Neural progenitor cell (in vitro differentiated cells): ENCODE data around the gene ITSN1. TPM values are rescaled to one million over a fixed set of nuclear protein-coding genes. Genes with fewer than 3 reads are reported as not detected.
A peak's percentile ranks its signal among the peaks of the same experiment; 100 is the strongest.

ENCODE experiments used
- DNase-seq: peaks from one replicate; pipeline ENCODE4 v3.0.0-alpha.2; 2016; ENCODE audit warnings: low spot score
- H2AFZ ChIP-seq: fragments of 200-600 bp; sonication (generic); replicated peaks from 2 replicates; pipeline ENCODE4 v1.6.1; 2016; ENCODE audit warnings: antibody characterized with exemption
- H3F3A ChIP-seq: fragments of 200-600 bp; sonication (generic); 2 replicates; pipeline ENCODE4 v1.6.1; 2016; ENCODE audit warnings: antibody characterized with exemption, low read depth
- H3K27ac ChIP-seq: fragments of 200-600 bp; sonication (generic); 2 replicates; pipeline ENCODE4 v1.5.1; 2016; ENCODE audit warnings: mild to moderate bottlenecking
- H3K27me3 ChIP-seq: fragments of 200-600 bp; sonication (generic); 2 replicates; pipeline ENCODE4 v1.6.1; 2016; ENCODE audit warnings: mild to moderate bottlenecking, moderate library complexity
- H3K36me3 ChIP-seq: fragments of 200-600 bp; sonication (generic); 2 replicates; pipeline ENCODE4 v1.5.1; 2016
- H3K4me1 ChIP-seq: fragments of 200-600 bp; sonication (generic); 2 replicates; pipeline ENCODE4 v1.6.1; 2016; ENCODE audit warnings: mixed run types
- H3K4me2 ChIP-seq: fragments of 200-600 bp; sonication (generic); 2 replicates; pipeline ENCODE4 v1.6.1; 2016
- H3K4me3 ChIP-seq: fragments of 200-600 bp; sonication (generic); 2 replicates; pipeline ENCODE4 v1.5.1; 2016
- H3K79me2 ChIP-seq: fragments of 200-600 bp; sonication (generic); 2 replicates; pipeline ENCODE4 v1.6.1; 2016; ENCODE audit warnings: low read depth
- H3K9ac ChIP-seq: fragments of 200-600 bp; sonication (generic); 2 replicates; pipeline ENCODE4 v1.6.1; 2016
- H3K9me3 ChIP-seq: fragments of 200-600 bp; sonication (generic); 2 replicates; pipeline ENCODE4 v1.5.1; 2016; ENCODE audit warnings: low read depth
- H4K20me1 ChIP-seq: fragments of 200-600 bp; sonication (generic); 2 replicates; pipeline ENCODE4 v1.6.1; 2016; ENCODE audit warnings: low read depth
- H3K27ac Mint-ChIP-seq: 3 replicates; pipeline ENCODE4 v1.8.0; 2021; ENCODE audit warnings: mixed read lengths
- H3K27me3 Mint-ChIP-seq: 2 replicates; pipeline ENCODE4 v1.8.0; 2022; ENCODE audit warnings: low read depth, mild to moderate bottlenecking, inconsistent platforms, moderate library complexity, mixed read lengths; ENCODE audit not compliant: insufficient read depth
- H3K36me3 Mint-ChIP-seq: 3 replicates; pipeline ENCODE4 v1.8.0; 2021; ENCODE audit warnings: mixed read lengths
- H3K4me1 Mint-ChIP-seq: 3 replicates; pipeline ENCODE4 v1.8.0; 2021; ENCODE audit warnings: mixed read lengths
- H3K4me3 Mint-ChIP-seq: 3 replicates; pipeline ENCODE4 v1.8.0; 2021; ENCODE audit warnings: mild to moderate bottlenecking, moderate library complexity, mixed read lengths
- H3K9me3 Mint-ChIP-seq: 3 replicates; pipeline ENCODE4 v1.8.0; 2020; ENCODE audit warnings: mixed read lengths
- CTCF ChIP-seq: fragments of 200-600 bp; sonication (generic); IDR thresholded peaks from 2 replicates; pipeline ENCODE4 v1.5.1; 2017; ENCODE audit warnings: antibody characterized with exemption, mild to moderate bottlenecking
- EZH2 ChIP-seq: fragments of 200-600 bp; sonication (generic); IDR thresholded peaks from 2 replicates; pipeline ENCODE4 v1.6.1; 2017; ENCODE audit warnings: antibody characterized with exemption, mild to moderate bottlenecking, moderate library complexity
- EZH2phosphoT487 ChIP-seq: fragments of 200-600 bp; sonication (generic); IDR thresholded peaks from 2 replicates; pipeline ENCODE4 v1.6.1; 2017; ENCODE audit warnings: antibody characterized with exemption
- total RNA-seq: library from RNA; depleted of rRNA; stranded (reverse); fragments of >200 nt; gene quantifications from 2 replicates; pipeline ENCODE4 v1.2.3, GENCODE V29; 2015; ENCODE audit warnings: low replicate concordance

The ITSN1 gene
- total RNA-seq, 1 donor from 2014 or later, result 136 TPM

GRCh38 chr21:33831962-33832659, 189.8 kb downstream of the ITSN1 start:
- Mint-ChIP-seq H3K27me3 (peaks cover 4% of the 10 kb centered on the region), H3K27ac (no peak overlapping the region), H3K36me3 (peaks cover 73% of the 10 kb centered on the region), H3K9me3 (no peaks in the 10 kb centered on the region), H3K4me1 (peaks cover 21% of the 10 kb centered on the region), H3K4me3 (no peak overlapping the region)
- Histone ChIP-seq H3K9ac (no peak overlapping the region), H3K4me1 (peaks cover 19% of the 10 kb centered on the region), H3K4me2 (no peak overlapping the region), H3K4me3 (no peak overlapping the region), H4K20me1 (peaks cover 11% of the 10 kb centered on the region), H3K9me3 (no peaks in the 10 kb centered on the region), H3K27ac (no peak overlapping the region), H3K27me3 (no peaks in the 10 kb centered on the region), H3F3A (peaks cover 19% of the 10 kb centered on the region), H2AFZ (no peak overlapping the region), H3K36me3 (no peaks in the 10 kb centered on the region), H3K79me2 (no peaks in the 10 kb centered on the region)
- no peak for DNase-seq
- no peak for TF ChIP-seq CTCF
- TF ChIP-seq EZH2, result no peak
- TF ChIP-seq EZH2phosphoT487, result no peak

- Mint-ChIP-seq H3K4me1 (peaks cover 21% of the 10 kb centered on the region), H3K9me3 (no peaks in the 10 kb centered on the region), H3K4me3 (no peak overlapping the region), H3K27me3 (peaks cover 6% of the 10 kb centered on the region), H3K36me3 (peaks cover 75% of the 10 kb centered on the region), H3K27ac (peak overlapping the region; percentile 82)
- no peaks in the 10 kb centered on the region for H3K27me3 ChIP-seq
- H3F3A ChIP-seq, result peaks cover 19% of the 10 kb centered on the region
- H3K4me2 ChIP-seq, result peak overlapping the region; percentile 31
- no peak for DNase-seq
- peaks cover 19% of the 10 kb centered on the region for H3K4me1 ChIP-seq
- no peak for TF ChIP-seq CTCF
- no peak for TF ChIP-seq EZH2phosphoT487
- no peak for TF ChIP-seq EZH2
- H3K9me3 ChIP-seq, result no peaks in the 10 kb centered on the region
- H4K20me1 ChIP-seq, result peaks cover 11% of the 10 kb centered on the region
- H3K36me3 ChIP-seq, result peaks cover 4% of the 10 kb centered on the region
- peak overlapping the region; percentile 75 for H3K27ac ChIP-seq
- H3K4me3 ChIP-seq, result no peak overlapping the region
- H2AFZ ChIP-seq, result no peak overlapping the region
- H3K79me2 ChIP-seq, result no peaks in the 10 kb centered on the region
- no peak overlapping the region for H3K9ac ChIP-seq
These were observed 192.7 kb downstream of the ITSN1 start for GRCh38 chr21:33834801-33835500.

GRCh38 chr21:33835920-33836319, 193.6 kb downstream of the ITSN1 start:
- Histone ChIP-seq H3K4me2 (no peak overlapping the region), H3K27ac (no peak overlapping the region), H3K36me3 (peaks cover 4% of the 10 kb centered on the region), H3K9me3 (no peaks in the 10 kb centered on the region), H3K4me1 (peaks cover 19% of the 10 kb centered on the region), H3K9ac (no peak overlapping the region), H4K20me1 (peaks cover 11% of the 10 kb centered on the region), H2AFZ (no peak overlapping the region), H3K79me2 (no peaks in the 10 kb centered on the region), H3F3A (peaks cover 19% of the 10 kb centered on the region), H3K27me3 (no peaks in the 10 kb centered on the region), H3K4me3 (no peak overlapping the region)
- H3K36me3 Mint-ChIP-seq, result peaks cover 72% of the 10 kb centered on the region
- no peak for TF ChIP-seq CTCF
- TF ChIP-seq EZH2, result no peak
- no peak for TF ChIP-seq EZH2phosphoT487
- no peaks in the 10 kb centered on the region for H3K9me3 Mint-ChIP-seq
- H3K27me3 Mint-ChIP-seq, result peaks cover 8% of the 10 kb centered on the region
- no peak overlapping the region for H3K27ac Mint-ChIP-seq
- H3K4me3 Mint-ChIP-seq, result no peak overlapping the region
- no peak for DNase-seq
- H3K4me1 Mint-ChIP-seq, result peaks cover 21% of the 10 kb centered on the region
